Measurements from ENCODE around the gene CCT6A.
A peak's percentile ranks its signal among the peaks of the same experiment; 100 is the strongest.
"Not testable (repeated sequence)": the region's sequence is repeated elsewhere in the genome, so short reads cannot be mapped to it uniquely, and the experiment has no call there.

Gene CCT6A

DNA sequence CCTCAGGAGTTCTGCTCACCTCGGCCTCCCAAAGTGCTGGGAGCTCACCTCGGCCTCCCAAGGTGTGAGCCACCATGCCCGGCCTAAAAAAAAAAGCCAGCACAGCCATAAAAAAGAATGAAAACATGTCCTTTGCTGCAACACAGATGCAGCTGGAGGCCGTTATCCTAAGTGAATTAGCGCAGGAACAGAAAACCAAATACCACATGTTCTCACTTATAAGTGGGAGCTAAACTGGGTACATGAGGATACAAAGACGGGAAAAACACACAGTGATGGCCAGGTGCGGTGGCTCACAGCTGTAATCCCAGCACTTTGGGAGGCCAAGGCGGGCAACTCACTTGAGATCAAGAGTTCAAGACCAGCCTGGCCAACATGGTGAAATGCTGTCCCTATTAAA is 21.2 kb upstream of the CCT6A start:
- Histone ChIP-seq H3K27me3 (ENCODE audit: insufficient read depth, low read length, poor library complexity) (no peaks in the 10 kb centered on the region), H3K9me3 (ENCODE audit: insufficient read depth, low read length, severe bottlenecking) (no peaks in the 10 kb centered on the region), H3K4me2 (ENCODE audit: insufficient read depth, low read length) (peak overlapping the region; percentile 8; the same call in 1 of the 2 replicates), H3K9ac (ENCODE audit: low read depth, low read length) (no peak overlapping the region), H3K79me2 (ENCODE audit: insufficient read depth, low read length) (peaks cover 48% of the 10 kb centered on the region), H3K36me3 (ENCODE audit: insufficient read depth, low read length) (peaks cover 47% of the 10 kb centered on the region), H4K20me1 (ENCODE audit: insufficient read depth, low read length) (no peaks in the 10 kb centered on the region; the same call in 1 of the 2 replicates), H3K27ac (ENCODE audit: low read length) (no peak overlapping the region), H3K4me1 (ENCODE audit: insufficient read depth, low read length) (peaks cover 28% of the 10 kb centered on the region), H3K4me3 (ENCODE audit: low read depth in 1 of 2, low read length in 2 of 2) (no peak overlapping the region), H2AFZ (ENCODE audit: low read depth, low read length) (no peak overlapping the region)
- no peak for DNase-seq
- TF ChIP-seq EZH2 (IDR thresholded peaks at IDR 0.05; ENCODE audit: borderline replicate concordance, low read depth, low read length, severe bottlenecking): no peak
- TF ChIP-seq, protein P1, sequence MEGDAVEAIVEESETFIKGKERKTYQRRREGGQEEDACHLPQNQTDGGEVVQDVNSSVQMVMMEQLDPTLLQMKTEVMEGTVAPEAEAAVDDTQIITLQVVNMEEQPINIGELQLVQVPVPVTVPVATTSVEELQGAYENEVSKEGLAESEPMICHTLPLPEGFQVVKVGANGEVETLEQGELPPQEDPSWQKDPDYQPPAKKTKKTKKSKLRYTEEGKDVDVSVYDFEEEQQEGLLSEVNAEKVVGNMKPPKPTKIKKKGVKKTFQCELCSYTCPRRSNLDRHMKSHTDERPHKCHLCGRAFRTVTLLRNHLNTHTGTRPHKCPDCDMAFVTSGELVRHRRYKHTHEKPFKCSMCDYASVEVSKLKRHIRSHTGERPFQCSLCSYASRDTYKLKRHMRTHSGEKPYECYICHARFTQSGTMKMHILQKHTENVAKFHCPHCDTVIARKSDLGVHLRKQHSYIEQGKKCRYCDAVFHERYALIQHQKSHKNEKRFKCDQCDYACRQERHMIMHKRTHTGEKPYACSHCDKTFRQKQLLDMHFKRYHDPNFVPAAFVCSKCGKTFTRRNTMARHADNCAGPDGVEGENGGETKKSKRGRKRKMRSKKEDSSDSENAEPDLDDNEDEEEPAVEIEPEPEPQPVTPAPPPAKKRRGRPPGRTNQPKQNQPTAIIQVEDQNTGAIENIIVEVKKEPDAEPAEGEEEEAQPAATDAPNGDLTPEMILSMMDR (IDR thresholded peaks at IDR 0.05; ENCODE audit: borderline replicate concordance, extremely low read depth, low read length, poor library complexity, severe bottlenecking): no peak
- no peak for ATAC-seq (ENCODE audit: insufficient read depth, low read depth)

DNA sequence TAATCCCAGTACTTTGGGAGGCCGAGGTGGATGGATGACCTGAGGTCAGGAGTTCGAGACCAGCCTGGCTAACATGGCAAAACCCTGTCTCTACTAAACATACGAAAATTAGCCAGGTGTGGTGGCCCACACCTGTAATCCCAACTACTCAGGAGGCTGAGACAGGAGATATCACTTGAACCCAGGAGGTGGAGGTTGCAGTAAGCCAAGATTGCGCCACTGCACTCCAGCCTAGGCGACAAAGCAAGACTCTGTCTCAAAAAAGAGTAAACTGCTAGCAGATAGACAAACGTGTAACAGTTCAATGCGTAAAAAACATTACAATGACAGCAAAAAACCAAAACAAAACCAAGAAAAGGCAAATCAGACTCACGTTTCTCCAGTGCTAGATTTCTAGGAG is 20.0 kb upstream of the CCT6A start:
- not testable (repeated sequence) for H4K20me1 ChIP-seq (ENCODE audit: insufficient read depth, low read length); ATAC-seq (ENCODE audit: insufficient read depth, low read depth); H3K9ac ChIP-seq (ENCODE audit: low read depth, low read length); H3K4me3 ChIP-seq (ENCODE audit: low read depth in 1 of 2, low read length in 2 of 2); H2AFZ ChIP-seq (ENCODE audit: low read depth, low read length); H3K27me3 ChIP-seq (ENCODE audit: insufficient read depth, low read length, poor library complexity); H3K27ac ChIP-seq (ENCODE audit: low read length); H3K9me3 ChIP-seq (ENCODE audit: insufficient read depth, low read length, severe bottlenecking); DNase-seq
- Histone ChIP-seq H3K36me3 (ENCODE audit: insufficient read depth, low read length) (peaks cover 41% of the 10 kb centered on the region), H3K4me2 (ENCODE audit: insufficient read depth, low read length) (peak overlapping the region; percentile 71), H3K4me1 (ENCODE audit: insufficient read depth, low read length) (peaks cover 32% of the 10 kb centered on the region), H3K79me2 (ENCODE audit: insufficient read depth, low read length) (peaks cover 43% of the 10 kb centered on the region)

DNA sequence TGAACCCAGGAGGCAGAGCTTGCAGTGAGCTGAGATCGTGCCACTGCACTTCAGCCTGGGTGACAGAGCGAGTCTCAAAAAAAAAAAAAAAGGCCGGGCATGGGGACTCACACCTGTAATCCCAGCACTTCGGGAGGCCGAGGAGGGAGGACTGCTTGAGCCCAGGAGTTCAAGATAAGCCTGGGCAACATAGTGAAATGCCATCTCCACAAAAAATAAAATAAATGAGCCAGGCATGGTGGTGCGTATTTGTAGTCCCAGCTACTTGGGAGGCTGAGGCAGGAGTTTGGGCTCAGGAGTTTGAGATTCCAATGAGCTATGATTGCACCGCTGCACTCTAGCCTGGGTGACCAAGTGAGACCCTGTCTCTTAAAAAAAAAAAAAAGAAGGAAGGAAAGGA is 19.0 kb upstream of the CCT6A start:
- Histone ChIP-seq H3K4me2 (ENCODE audit: insufficient read depth, low read length) (peak overlapping the region; percentile 71), H3K36me3 (ENCODE audit: insufficient read depth, low read length) (peaks cover 34% of the 10 kb centered on the region), H3K79me2 (ENCODE audit: insufficient read depth, low read length) (peaks cover 41% of the 10 kb centered on the region), H3K4me1 (ENCODE audit: insufficient read depth, low read length) (peaks cover 32% of the 10 kb centered on the region), H3K9ac (ENCODE audit: low read depth, low read length) (peak overlapping the region; percentile 64), H3K4me3 (ENCODE audit: low read depth in 1 of 2, low read length in 2 of 2) (peak overlapping the region in 1 of 2 experiments; percentile 62; a peak in 1 of 4 replicates)
- ATAC-seq (ENCODE audit: insufficient read depth, low read depth); H4K20me1 ChIP-seq (ENCODE audit: insufficient read depth, low read length); H3K27me3 ChIP-seq (ENCODE audit: insufficient read depth, low read length, poor library complexity); H3K9me3 ChIP-seq (ENCODE audit: insufficient read depth, low read length, severe bottlenecking); H2AFZ ChIP-seq (ENCODE audit: low read depth, low read length); DNase-seq; H3K27ac ChIP-seq (ENCODE audit: low read length): not testable (repeated sequence)

DNA sequence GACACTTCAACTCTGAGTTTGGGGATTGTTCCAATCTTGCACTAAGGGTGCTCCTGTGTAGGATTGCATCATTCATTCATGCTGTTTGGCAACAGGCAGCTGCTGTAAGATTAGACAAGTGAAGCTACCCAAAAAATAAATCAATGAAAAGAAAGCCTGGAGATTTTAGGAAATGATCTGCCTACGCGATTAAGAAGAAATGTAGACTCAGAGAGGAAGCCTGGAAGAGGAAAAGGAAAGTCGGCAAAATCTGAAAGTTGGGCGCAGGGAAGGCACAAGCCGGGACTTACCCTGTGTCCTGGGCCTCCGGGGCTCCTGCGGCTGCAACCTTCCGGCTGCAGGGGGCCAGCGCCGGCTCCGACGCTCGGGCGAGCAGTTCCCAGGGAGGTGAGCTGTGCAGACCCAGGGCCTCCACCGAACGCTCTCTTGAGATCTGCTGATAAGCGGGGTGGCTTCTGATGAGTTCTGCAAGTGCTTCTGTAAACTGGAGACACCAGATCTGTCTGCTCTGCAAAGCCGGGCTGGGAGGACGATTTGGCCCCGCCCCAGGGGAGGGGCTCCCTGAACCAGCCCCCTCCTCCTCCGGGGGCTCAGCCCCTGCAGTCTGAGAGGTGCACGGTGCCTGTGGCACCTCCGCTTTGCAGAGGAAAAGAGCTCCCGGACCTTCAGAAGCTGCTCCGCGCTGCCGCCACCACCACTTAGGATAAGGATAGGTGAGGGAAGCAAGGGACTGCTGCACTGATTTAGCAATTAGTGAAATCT is 17.7 kb upstream of the CCT6A start:
- Histone ChIP-seq H3K4me3 (ENCODE audit: low read depth in 1 of 2, low read length in 2 of 2) (peak overlapping the region; percentile 58 to 62), H3K4me1 (ENCODE audit: insufficient read depth, low read length) (peaks cover 32% of the 10 kb centered on the region), H3K9me3 (ENCODE audit: insufficient read depth, low read length, severe bottlenecking) (no peaks in the 10 kb centered on the region), H3K4me2 (ENCODE audit: insufficient read depth, low read length) (peak overlapping the region; percentile 71), H4K20me1 (ENCODE audit: insufficient read depth, low read length) (no peaks in the 10 kb centered on the region), H3K79me2 (ENCODE audit: insufficient read depth, low read length) (peaks cover 33% of the 10 kb centered on the region), H3K27ac (ENCODE audit: low read length) (peak overlapping the region; percentile 82), H3K9ac (ENCODE audit: low read depth, low read length) (peak overlapping the region; percentile 64), H2AFZ (ENCODE audit: low read depth, low read length) (peak overlapping the region; percentile 67), H3K36me3 (ENCODE audit: insufficient read depth, low read length) (peaks cover 30% of the 10 kb centered on the region), H3K27me3 (ENCODE audit: insufficient read depth, low read length, poor library complexity) (no peaks in the 10 kb centered on the region)
- DNase-seq (peak; percentile 95), ATAC-seq (ENCODE audit: insufficient read depth, low read depth) (peak; percentile 96)
- TF ChIP-seq EZH2 (IDR thresholded peaks at IDR 0.05; ENCODE audit: borderline replicate concordance, low read depth, low read length, severe bottlenecking): no peak
- TF ChIP-seq, protein P1 (IDR thresholded peaks at IDR 0.05; ENCODE audit: borderline replicate concordance, extremely low read depth, low read length, poor library complexity, severe bottlenecking): peak; percentile 44

All from DND-41 (cell line).